Uterus (tissue), 4 donors: ENCODE results near the gene PLEKHH1. TPM values are rescaled to one million over a fixed set of nuclear protein-coding genes. Genes with fewer than 3 reads are reported as not detected.

Experiments used
- DNase-seq, 2 donors: peaks; one replicate each; pipeline ENCODE4 v3.0.0-alpha.2; 2019 to 2020
- H3K27ac ChIP-seq, 2 donors: fragments of 200-600 bp; sonication (generic); 1 replicate in 1 of 2; 2 replicates in 1 of 2; pipeline ENCODE4 v1.5.1; 2016 to 2018
- H3K27me3 ChIP-seq, 2 donors: fragments of 200-600 bp; sonication (generic); one replicate each; pipeline ENCODE4 v1.5.1; 2018 to 2019; ENCODE audit warnings: control low read depth in 1 of 2
- H3K36me3 ChIP-seq, 2 donors: fragments of 200-600 bp; sonication (generic); one replicate each; pipeline ENCODE4 v1.5.1; 2019; ENCODE audit warnings: control low read depth in 1 of 2
- H3K4me1 ChIP-seq, 2 donors: fragments of 200-600 bp; sonication (generic); one replicate each; pipeline ENCODE4 v1.5.1; 2018 to 2019; ENCODE audit warnings: control low read depth in 1 of 2
- H3K4me3 ChIP-seq, 2 donors: fragments of 200-600 bp; sonication (generic); 1 replicate in 1 of 2; 2 replicates in 1 of 2; pipeline ENCODE4 v1.5.1; 2018 to 2019; ENCODE audit warnings: mild to moderate bottlenecking in 1 of 2
- H3K9me3 ChIP-seq, 2 donors: fragments of 200-600 bp; sonication (generic); one replicate each; pipeline ENCODE4 v1.5.1; 2019; ENCODE audit warnings: control low read depth in 1 of 2
- POLR2A ChIP-seq, 2 donors: fragments of 450-650 bp; IDR thresholded peaks; one replicate each; pipeline ENCODE4 v1.6.1; 2016; ENCODE audit warnings: antibody characterized with exemption in 2 of 2, mild to moderate bottlenecking in 1 of 2, moderate library complexity in 1 of 2
- intact Hi-C: fragments of 100-400 bp; cut with DNase I; formaldehyde crosslinking; loops from one replicate; pipeline ENCODE4 v1.15.1; 2023; ENCODE audit warnings: low total_unique reads
- total RNA-seq, 4 donors: library from RNA; depleted of rRNA in 3 of 4; stranded (reverse); fragments of >200 nt in 3 of 4; gene quantifications; one replicate each; pipeline versions ENCODE4 v1.1.0 to v1.2.4, GENCODE V29; 2014 to 2023
- TF ChIP-seq, protein P1 (sequence below), 4 experiments: fragments of 200-600 bp in 2 of 4; fragments of 450-650 bp in 2 of 4; sonication (generic) in 2 of 4; IDR thresholded peaks; one replicate each; pipeline ENCODE4 v1.5.1; 2016 to 2019; ENCODE audit warnings: antibody characterized with exemption in 4 of 4, mild to moderate bottlenecking in 2 of 4, moderate library complexity in 1 of 4
- donor health status: DM: yes; HTN: yes; CAD: no.

PLEKHH1 gene
- total RNA-seq, 4 donors from 2014 or later: 0.29 to 8.0 (median 4.9) TPM

GRCh38 chr14:67579636-67580035 lies 46.5 kb downstream of the PLEKHH1 start:
- intact Hi-C loops: loop anchor here (10.0 kb wide), 1 partner anchor 85 kb away; no protein-coding TSS in a partner anchor
- Histone ChIP-seq H3K36me3 (no peaks in the 10 kb centered on the region), H3K4me1 (no peaks in the 10 kb centered on the region), H3K27ac (no peak overlapping the region), H3K9me3 (no peaks in the 10 kb centered on the region), H3K27me3 (no peaks in the 10 kb centered on the region), H3K4me3 (no peak overlapping the region)
- DNase-seq: no peak
- no peak for TF ChIP-seq POLR2A (IDR thresholded peaks at IDR 0.05)
- TF ChIP-seq, protein P1, sequence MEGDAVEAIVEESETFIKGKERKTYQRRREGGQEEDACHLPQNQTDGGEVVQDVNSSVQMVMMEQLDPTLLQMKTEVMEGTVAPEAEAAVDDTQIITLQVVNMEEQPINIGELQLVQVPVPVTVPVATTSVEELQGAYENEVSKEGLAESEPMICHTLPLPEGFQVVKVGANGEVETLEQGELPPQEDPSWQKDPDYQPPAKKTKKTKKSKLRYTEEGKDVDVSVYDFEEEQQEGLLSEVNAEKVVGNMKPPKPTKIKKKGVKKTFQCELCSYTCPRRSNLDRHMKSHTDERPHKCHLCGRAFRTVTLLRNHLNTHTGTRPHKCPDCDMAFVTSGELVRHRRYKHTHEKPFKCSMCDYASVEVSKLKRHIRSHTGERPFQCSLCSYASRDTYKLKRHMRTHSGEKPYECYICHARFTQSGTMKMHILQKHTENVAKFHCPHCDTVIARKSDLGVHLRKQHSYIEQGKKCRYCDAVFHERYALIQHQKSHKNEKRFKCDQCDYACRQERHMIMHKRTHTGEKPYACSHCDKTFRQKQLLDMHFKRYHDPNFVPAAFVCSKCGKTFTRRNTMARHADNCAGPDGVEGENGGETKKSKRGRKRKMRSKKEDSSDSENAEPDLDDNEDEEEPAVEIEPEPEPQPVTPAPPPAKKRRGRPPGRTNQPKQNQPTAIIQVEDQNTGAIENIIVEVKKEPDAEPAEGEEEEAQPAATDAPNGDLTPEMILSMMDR (IDR thresholded peaks at IDR 0.05): no peak

- Histone ChIP-seq H3K4me3 (no peak overlapping the region), H3K27ac (no peak overlapping the region), H3K36me3 (no peaks in the 10 kb centered on the region), H3K27me3 (no peaks in the 10 kb centered on the region), H3K4me1 (no peaks in the 10 kb centered on the region), H3K9me3 (no peaks in the 10 kb centered on the region)
- intact Hi-C loops: loop anchor here (10.0 kb wide), 1 partner anchor 84 kb away; no protein-coding TSS in a partner anchor
- TF ChIP-seq POLR2A (IDR thresholded peaks at IDR 0.05): no peak
- no peak for DNase-seq
These were observed 47.5 kb downstream of the PLEKHH1 start for GRCh38 chr14:67580336-67581171.

GRCh38 chr14:67581643-67582042 lies 48.6 kb downstream of the PLEKHH1 start:
- Histone ChIP-seq H3K27ac (no peak overlapping the region), H3K9me3 (no peaks in the 10 kb centered on the region), H3K4me1 (no peaks in the 10 kb centered on the region), H3K27me3 (no peaks in the 10 kb centered on the region), H3K36me3 (no peaks in the 10 kb centered on the region), H3K4me3 (no peak overlapping the region)
- intact Hi-C loops: loop anchor here (10.0 kb wide), 1 partner anchor 83 kb away; no protein-coding TSS in a partner anchor
- DNase-seq: no peak
- TF ChIP-seq, protein P1 (IDR thresholded peaks at IDR 0.05): no peak
- no peak for TF ChIP-seq POLR2A (IDR thresholded peaks at IDR 0.05)

DNA sequence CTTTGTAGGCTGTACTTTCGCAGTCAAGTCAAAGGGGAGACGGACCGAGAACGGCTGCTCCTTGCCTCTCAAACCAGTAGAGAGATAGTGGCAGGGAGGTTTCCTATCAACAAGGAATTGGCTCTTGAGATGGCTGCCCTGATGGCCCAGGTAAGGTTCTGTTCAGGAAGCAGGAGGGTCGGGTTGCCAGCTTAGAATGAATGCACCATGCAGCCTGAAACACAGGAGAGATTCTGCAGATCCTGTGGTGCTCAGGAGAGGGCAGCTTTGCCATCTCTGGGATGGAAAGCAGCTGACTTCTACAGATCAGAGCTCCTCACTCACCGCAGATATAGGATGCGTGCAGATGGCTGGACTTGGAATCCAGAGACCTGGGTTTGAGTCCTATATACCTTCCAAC lies 49.0 kb downstream of the PLEKHH1 start:
- no peak overlapping the region for H3K27ac ChIP-seq

GRCh38 chr14:67583711-67584644 lies 50.9 kb downstream of the PLEKHH1 start:
- intact Hi-C loops: loop anchor here (10.0 kb wide), 1 partner anchor 81 kb away; no protein-coding TSS in a partner anchor
- no peaks in the 10 kb centered on the region for H3K4me1 ChIP-seq
- DNase-seq: peak in 1 of 2 donors; percentile 45
- H3K27ac ChIP-seq: no peak overlapping the region
- no peaks in the 10 kb centered on the region for H3K27me3 ChIP-seq
- no peak overlapping the region for H3K4me3 ChIP-seq
- no peaks in the 10 kb centered on the region for H3K36me3 ChIP-seq
- H3K9me3 ChIP-seq: no peaks in the 10 kb centered on the region
- TF ChIP-seq POLR2A (IDR thresholded peaks at IDR 0.05): no peak
- TF ChIP-seq, protein P1 (IDR thresholded peaks at IDR 0.05): peak; percentile 47 to 73 (median 66)

More for the DNA sequence above, 49.0 kb downstream of the PLEKHH1 start:
- no peaks in the 10 kb centered on the region for H3K27me3 ChIP-seq
- H3K9me3 ChIP-seq: no peaks in the 10 kb centered on the region
- no peak for DNase-seq
- H3K36me3 ChIP-seq: no peaks in the 10 kb centered on the region
- intact Hi-C loops: loop anchor here (10.0 kb wide), 1 partner anchor 83 kb away; no protein-coding TSS in a partner anchor
- H3K4me1 ChIP-seq: no peaks in the 10 kb centered on the region
- H3K4me3 ChIP-seq: no peak overlapping the region
- TF ChIP-seq POLR2A (IDR thresholded peaks at IDR 0.05): no peak
- TF ChIP-seq, protein P1 (IDR thresholded peaks at IDR 0.05): no peak
